Mesenteric fat pad (tissue), 1 donor: ENCODE data around the gene CEACAM21. TPM values are rescaled to one million over a fixed set of nuclear protein-coding genes. Genes with fewer than 3 reads are reported as not detected.

Experiments
- DNase-seq: peaks from one replicate; pipeline ENCODE4 v3.0.0-alpha.2; 2020; ENCODE audit warnings: low spot score
- total RNA-seq: library from RNA; stranded (reverse); fragmentation: NEBNext Ultra II Directional; extraction: Animal tissue kit (Norgen Biotek cat#: 25700); gene quantifications from one replicate; pipeline ENCODE4 v1.2.1, GENCODE V29; 2021
- donor health status: DM: yes; HTN: yes; CAD: no.

CEACAM21 gene
- total RNA-seq, 1 donor from 2014 or later, result 2.1 TPM

GRCh38 chr19:41616792-41617621 is 41.0 kb downstream of the CEACAM21 start:
- DNase-seq, result no peak

- DNase-seq, result no peak
Measured at GRCh38 chr19:41617941-41618730, 42.2 kb downstream of the CEACAM21 start.

GRCh38 chr19:41619018-41619556 is 43.1 kb downstream of the CEACAM21 start:
- no peak for DNase-seq

GRCh38 chr19:41620171-41620570 is 44.2 kb downstream of the CEACAM21 start:
- no peak for DNase-seq

GRCh38 chr19:41621226-41621625 is 45.3 kb downstream of the CEACAM21 start:
- DNase-seq, result no peak

- no peak for DNase-seq
Measured at GRCh38 chr19:41621654-41622053, 45.7 kb downstream of the CEACAM21 start.

- no peak for DNase-seq
Measured at GRCh38 chr19:41623360-41623759, 47.4 kb downstream of the CEACAM21 start.

- no peak for DNase-seq
Measured at GRCh38 chr19:41624515-41624914, 48.5 kb downstream of the CEACAM21 start.

GRCh38 chr19:41624937-41625336 is 49.0 kb downstream of the CEACAM21 start:
- DNase-seq, result no peak

GRCh38 chr19:41626278-41626677 is 50.3 kb downstream of the CEACAM21 start:
- DNase-seq, result no peak

- no peak for DNase-seq
Measured at GRCh38 chr19:41626877-41627276, 50.9 kb downstream of the CEACAM21 start, which contains the start of gene CEACAM4. Gene CEACAM4 (minus strand): TSS chr19:41627074. CDS start chr19:41626963, 111 bp downstream.

- no peak for DNase-seq
Measured at GRCh38 chr19:41627966-41628675, 52.2 kb downstream of the CEACAM21 start.

Other genes with a start within 250 kb of the CEACAM21 start
- gene TGFB1, start 222.2 kb upstream of the CEACAM21 start, total RNA-seq, result 54.3 TPM
- gene B9D2, start 212.0 kb upstream of the CEACAM21 start, total RNA-seq, result 3.5 TPM
- 10.0 TPM for gene TMEM91, start 199.6 kb upstream of the CEACAM21 start, total RNA-seq
- 9.6 TPM for gene EXOSC5, start 178.8 kb upstream of the CEACAM21 start, total RNA-seq
- gene BCKDHA, start 178.3 kb upstream of the CEACAM21 start, total RNA-seq, result 5.7 TPM
- 8.1 TPM for gene B3GNT8, start 148.8 kb upstream of the CEACAM21 start, total RNA-seq
- 33.0 TPM for gene DMAC2, start 136.3 kb upstream of the CEACAM21 start, total RNA-seq
- not detected for gene ERICH4, start 133.0 kb upstream of the CEACAM21 start, total RNA-seq
- 6.0 TPM for gene CEACAM4, start 50.9 kb downstream of the CEACAM21 start, total RNA-seq
- gene CEACAM7, start 112.1 kb downstream of the CEACAM21 start, total RNA-seq, result not detected
- gene CEACAM5, start 132.5 kb downstream of the CEACAM21 start, total RNA-seq, result 0.35 TPM
- gene CEACAM6, start 179.4 kb downstream of the CEACAM21 start, total RNA-seq, result 0.22 TPM
- gene CEACAM3, start 220.4 kb downstream of the CEACAM21 start, total RNA-seq, result 1.6 TPM